H9 (cell line): ENCODE results near the gene OAF. TPM values are rescaled to one million over a fixed set of nuclear protein-coding genes. Genes with fewer than 3 reads are reported as not detected.

Experiments used
- DNase-seq: peaks from one replicate; pipeline ENCODE4 v3.0.0-alpha.2; 2017
- H2AFZ ChIP-seq: one replicate; pipeline ENCODE4 v1.6.1; 2013; ENCODE audit warnings: mild to moderate bottlenecking, low read length, control low read depth, moderate library complexity
- H2AK5ac ChIP-seq: 2 replicates; pipeline ENCODE4 v1.6.1; 2013; ENCODE audit warnings: low read length, control low read depth, mixed read lengths; ENCODE audit not compliant: insufficient read length
- H2BK120ac ChIP-seq: one replicate; pipeline ENCODE4 v1.6.1; 2013; ENCODE audit warnings: low read depth, mild to moderate bottlenecking, low read length, control low read depth, inconsistent platforms; ENCODE audit not compliant: poor library complexity, severe bottlenecking
- H2BK12ac ChIP-seq: 2 replicates; pipeline ENCODE4 v1.6.1; 2013; ENCODE audit warnings: low read length, control low read depth, mixed read lengths, low read depth; ENCODE audit not compliant: insufficient read length
- H2BK15ac ChIP-seq: 2 replicates; pipeline ENCODE4 v1.6.1; 2013; ENCODE audit warnings: low read depth, low read length, control low read depth
- H2BK20ac ChIP-seq: one replicate; pipeline ENCODE4 v1.6.1; 2013; ENCODE audit warnings: low read depth, mild to moderate bottlenecking, low read length, control low read depth, inconsistent platforms; ENCODE audit not compliant: poor library complexity, severe bottlenecking
- H2BK5ac ChIP-seq: 2 replicates; pipeline ENCODE4 v1.6.1; 2013; ENCODE audit warnings: low read length, control low read depth, mixed read lengths; ENCODE audit not compliant: insufficient read length
- H3K14ac ChIP-seq: 2 replicates; pipeline ENCODE4 v1.6.1; 2013; ENCODE audit warnings: low read length, control low read depth; ENCODE audit not compliant: insufficient read depth
- H3K18ac ChIP-seq: 2 replicates; pipeline ENCODE4 v1.6.1; 2013; ENCODE audit warnings: low read depth, mild to moderate bottlenecking, mixed read lengths, low read length, control low read depth; ENCODE audit not compliant: insufficient read length
- H3K23ac ChIP-seq: 2 replicates; pipeline ENCODE4 v1.6.1; 2013; ENCODE audit warnings: low read length, control low read depth, mixed read lengths, low read depth; ENCODE audit not compliant: insufficient read length
- H3K23me2 ChIP-seq: 2 replicates; pipeline ENCODE4 v1.6.1; 2013; ENCODE audit warnings: low read depth, mild to moderate bottlenecking, mixed read lengths, low read length, control low read depth; ENCODE audit not compliant: insufficient read length, poor library complexity, severe bottlenecking
- H3K27ac ChIP-seq: 2 replicates; pipeline ENCODE4 v1.5.1; 2013; ENCODE audit warnings: low read length, control low read depth, mixed read lengths, low read depth; ENCODE audit not compliant: insufficient read length
- H3K27me3 ChIP-seq: 2 replicates; pipeline ENCODE4 v1.6.1; 2013; ENCODE audit warnings: low read length, control low read depth, inconsistent platforms; ENCODE audit not compliant: insufficient read depth
- H3K4ac ChIP-seq: 2 replicates; pipeline ENCODE4 v1.6.1; 2013; ENCODE audit warnings: low read depth, mild to moderate bottlenecking, control low read depth, inconsistent platforms, low read length, moderate library complexity
- H3K4me1 ChIP-seq: 2 replicates; pipeline ENCODE4 v1.6.1; 2013; ENCODE audit warnings: low read length, control low read depth, inconsistent platforms; ENCODE audit not compliant: insufficient read depth
- H3K4me2 ChIP-seq: 2 replicates; pipeline ENCODE4 v1.6.1; 2013; ENCODE audit warnings: low read length, control low read depth, mixed read lengths; ENCODE audit not compliant: insufficient read length, insufficient read depth
- H3K56ac ChIP-seq: 2 replicates; pipeline ENCODE4 v1.6.1; 2013; ENCODE audit warnings: low read depth, mild to moderate bottlenecking, mixed read lengths, low read length, control low read depth; ENCODE audit not compliant: insufficient read length
- H3K79me1 ChIP-seq: 2 replicates; pipeline ENCODE4 v1.6.1; 2013; ENCODE audit warnings: low read depth, mild to moderate bottlenecking, moderate library complexity, low read length, control low read depth, inconsistent platforms; ENCODE audit not compliant: insufficient read depth, poor library complexity, severe bottlenecking
- H3K79me2 ChIP-seq: 2 replicates; pipeline ENCODE4 v1.6.1; 2013; ENCODE audit warnings: low read length, control low read depth, inconsistent platforms; ENCODE audit not compliant: insufficient read depth
- H3K9ac ChIP-seq: 2 replicates; pipeline ENCODE4 v1.6.1; 2013; ENCODE audit warnings: low read length, control low read depth, mixed read lengths; ENCODE audit not compliant: insufficient read length; ENCODE audit errors: extremely low read depth
- H3K9me3 ChIP-seq: one replicate; pipeline ENCODE4 v1.6.1; 2013; ENCODE audit warnings: low read depth, low read length, inconsistent platforms; ENCODE audit not compliant: control insufficient read depth
- H3T11ph ChIP-seq: one replicate; pipeline ENCODE4 v1.6.1; 2013; ENCODE audit warnings: mild to moderate bottlenecking, low read length, control low read depth, inconsistent platforms
- H4K20me1 ChIP-seq: one replicate; pipeline ENCODE4 v1.6.1; 2013; ENCODE audit not compliant: control insufficient read depth, insufficient read length, insufficient read depth
- H4K5ac ChIP-seq: 2 replicates; pipeline ENCODE4 v1.6.1; 2013; ENCODE audit warnings: low read depth, mild to moderate bottlenecking, mixed read lengths, low read length, control low read depth; ENCODE audit not compliant: insufficient read length
- H4K8ac ChIP-seq: replicated peaks from 2 replicates; pipeline ENCODE4 v1.6.1; 2013; ENCODE audit warnings: low read length, control low read depth, mixed read lengths, low read depth; ENCODE audit not compliant: insufficient read length
- H4K91ac ChIP-seq: 2 replicates; pipeline ENCODE4 v1.6.1; 2013; ENCODE audit warnings: low read depth, mild to moderate bottlenecking, moderate library complexity, mixed read lengths, low read length, control low read depth; ENCODE audit not compliant: insufficient read length
- H3K27ac Mint-ChIP-seq, 3 experiments: 2 replicates in 2 of 3; 3 replicates in 1 of 3; pipeline ENCODE4 v1.8.0; 2020 to 2021; ENCODE audit warnings: mixed read lengths in 3 of 3, mild to moderate bottlenecking in 1 of 3, moderate library complexity in 1 of 3
- H3K27me3 Mint-ChIP-seq: 2 replicates; pipeline ENCODE4 v1.8.0; 2021; ENCODE audit warnings: low read depth, mild to moderate bottlenecking, moderate library complexity, mixed read lengths
- H3K36me3 Mint-ChIP-seq, 3 experiments: 2 replicates in 2 of 3; 3 replicates in 1 of 3; pipeline ENCODE4 v1.8.0; 2020 to 2021; ENCODE audit warnings: low read depth in 3 of 3, mixed read lengths in 3 of 3; ENCODE audit not compliant: insufficient read depth in 1 of 3
- H3K4me1 Mint-ChIP-seq, 2 experiments: 2 replicates each; pipeline ENCODE4 v1.8.0; 2020; ENCODE audit warnings: mixed read lengths in 2 of 2
- H3K4me3 Mint-ChIP-seq, 2 experiments: 2 replicates in 1 of 2; 3 replicates in 1 of 2; pipeline ENCODE4 v1.8.0; 2020 to 2021; ENCODE audit warnings: mild to moderate bottlenecking in 2 of 2, mixed read lengths in 2 of 2, moderate library complexity in 1 of 2
- H3K9me3 Mint-ChIP-seq, 2 experiments: 2 replicates in 1 of 2; 3 replicates in 1 of 2; pipeline ENCODE4 v1.8.0; 2020; ENCODE audit warnings: mild to moderate bottlenecking in 2 of 2, mixed read lengths in 2 of 2, moderate library complexity in 1 of 2
- CTCF ChIP-seq: fragments of 200-600 bp; sonication (generic); conservative IDR thresholded peaks from 3 replicates; pipeline ENCODE4 v1.8.0; 2021; ENCODE audit warnings: antibody characterized with exemption, mild to moderate bottlenecking
- WGBS: extraction: QIAGEN DNeasy Blood & Tissue Kit; methylation state at CpG from one replicate; pipeline ENCODE4 v1.1.7; 2013; ENCODE audit warnings: missing lambda C conversion rate, low lambda C conversion rate, mixed read lengths; ENCODE audit not compliant: insufficient read length; ENCODE audit errors: extremely low coverage; 5-methylcytosine and 5-hydroxymethylcytosine counted together
- total RNA-seq: library from RNA; stranded (reverse); gene quantifications from 2 replicates; pipeline ENCODE4 v1.2.1, GENCODE V29; 2021

The OAF gene
- total RNA-seq, 1 experiment from 2014 or later, result 1.1 TPM

GRCh38 chr11:120231963-120232362 is 21.1 kb downstream of the OAF start:
- no peak overlapping the region for H2BK120ac ChIP-seq
- no peaks in the 10 kb centered on the region; a peak in 1 of 7 replicates for H3K36me3 Mint-ChIP-seq
- peaks cover 13 to 29% of the 10 kb centered on the region in 2 experiments for H3K4me1 Mint-ChIP-seq

More at GRCh38 chr11:120231963-120232362, 21.1 kb downstream of the OAF start:
- Histone ChIP-seq H2AK5ac (no peak overlapping the region), H3K27ac (no peak overlapping the region), H2BK5ac (no peak overlapping the region), H3T11ph (no peak overlapping the region), H3K23ac (no peak overlapping the region), H4K20me1 (no peaks in the 10 kb centered on the region), H3K14ac (no peak overlapping the region), H3K79me2 (no peaks in the 10 kb centered on the region), H4K91ac (no peak overlapping the region), H3K27me3 (no peaks in the 10 kb centered on the region), H2AFZ (no peak overlapping the region), H3K79me1 (no peaks in the 10 kb centered on the region), H3K4ac (no peak overlapping the region), H3K4me1 (no peaks in the 10 kb centered on the region), H4K5ac (no peak overlapping the region), H4K8ac (no peak overlapping the region), H3K4me2 (no peak overlapping the region), H2BK15ac (no peak overlapping the region), H3K9me3 (no peaks in the 10 kb centered on the region), H3K9ac (no peak overlapping the region), H2BK12ac (no peak overlapping the region), H2BK20ac (no peak overlapping the region), H3K18ac (no peak overlapping the region), H3K23me2 (no peaks in the 10 kb centered on the region), H3K56ac (no peak overlapping the region)
- Mint-ChIP-seq H3K27me3 (peaks cover 65% of the 10 kb centered on the region), H3K4me3 (no peak overlapping the region), H3K27ac (no peak overlapping the region), H3K9me3 (no peaks in the 10 kb centered on the region; a peak in 1 of 5 replicates)
- DNase-seq, result no peak
- no peak for TF ChIP-seq CTCF
- WGBS, result no CpG with 5 or more reads among the region's 4 CpGs
